ENCODE results near the gene DSN1. TPM values are rescaled to one million over a fixed set of nuclear protein-coding genes. Genes with fewer than 3 reads are reported as not detected.
"Not testable (repeated sequence)": the region's sequence is repeated elsewhere in the genome, so short reads cannot be mapped to it uniquely, and the experiment has no call there.

DSN1 gene
- total RNA-seq, 2 experiments from 2014 or later, result 32.2 to 32.4 TPM

DNA sequence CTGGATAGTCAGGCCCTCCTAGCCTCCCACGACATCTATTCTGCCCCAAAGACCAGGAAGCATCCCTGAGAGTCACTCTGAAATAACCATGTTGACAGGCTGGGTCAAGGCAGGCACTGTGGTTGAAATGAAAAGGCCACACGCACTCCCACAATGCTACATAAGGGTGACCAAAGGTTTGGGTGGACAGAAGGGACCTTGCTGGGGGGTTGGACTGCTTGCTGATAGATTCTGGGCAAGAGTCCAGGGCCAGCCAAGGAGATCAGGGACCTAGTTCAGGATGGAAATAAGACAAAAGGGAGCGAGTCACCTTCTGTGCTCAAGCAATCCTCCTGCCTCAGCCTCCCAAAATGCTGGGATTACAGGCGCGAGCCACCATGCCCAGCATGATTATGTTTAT lies 32.5 kb upstream of the DSN1 start:
- DNase-seq (no peak), ATAC-seq (ENCODE audit: low read depth) (no peak)
- Mint-ChIP-seq H3K27me3 (no peaks in the 10 kb centered on the region), H3K27ac (peak overlapping the region; percentile 46), H3K36me3 (peaks cover 10% of the 10 kb centered on the region), H3K4me1 (peaks cover 5% of the 10 kb centered on the region), H3K9me3 (no peaks in the 10 kb centered on the region), H3K4me3 (no peak overlapping the region)
- POLR2A ChIA-PET, result no interaction called here

- no peak for ATAC-seq (ENCODE audit: low read depth)
- Mint-ChIP-seq H3K9me3 (no peaks in the 10 kb centered on the region), H3K36me3 (peaks cover 11% of the 10 kb centered on the region), H3K4me3 (no peak overlapping the region), H3K27me3 (no peaks in the 10 kb centered on the region), H3K27ac (no peak overlapping the region), H3K4me1 (peaks cover 5% of the 10 kb centered on the region)
- no peak for DNase-seq
- POLR2A ChIA-PET, result no interaction called here
Measured at GRCh38 chr20:36805396-36805795, 31.8 kb upstream of the DSN1 start.

DNA sequence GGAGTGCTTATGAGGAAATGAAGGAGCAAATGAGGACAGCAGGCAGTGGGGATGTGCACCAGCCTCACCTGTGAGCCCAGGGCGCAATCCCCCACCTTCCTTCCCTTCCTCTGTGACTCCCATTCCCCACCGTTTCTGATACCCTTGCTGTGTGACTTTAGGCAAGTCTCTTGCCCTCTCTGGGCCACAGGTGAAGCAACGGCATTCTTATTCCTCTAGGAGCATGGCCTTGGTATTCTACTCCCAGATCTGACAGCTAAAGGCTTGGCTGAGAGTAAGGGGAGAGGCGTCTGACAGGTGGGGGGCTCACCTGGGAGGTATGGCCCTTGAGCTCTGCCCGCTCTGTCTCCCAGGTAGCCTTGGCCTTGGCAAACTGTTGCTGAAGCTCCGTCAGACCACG lies 30.9 kb upstream of the DSN1 start:
- no peaks in the 10 kb centered on the region for H3K9me3 Mint-ChIP-seq
- H3K36me3 Mint-ChIP-seq, result peaks cover 11% of the 10 kb centered on the region
- H3K4me1 Mint-ChIP-seq, result peaks cover 5% of the 10 kb centered on the region
- DNase-seq, result no peak
- POLR2A ChIA-PET, result no interaction called here
- ATAC-seq (ENCODE audit: low read depth), result no peak
- H3K27ac Mint-ChIP-seq, result no peak overlapping the region
- H3K4me3 Mint-ChIP-seq, result no peak overlapping the region
- H3K27me3 Mint-ChIP-seq, result no peaks in the 10 kb centered on the region

DNA sequence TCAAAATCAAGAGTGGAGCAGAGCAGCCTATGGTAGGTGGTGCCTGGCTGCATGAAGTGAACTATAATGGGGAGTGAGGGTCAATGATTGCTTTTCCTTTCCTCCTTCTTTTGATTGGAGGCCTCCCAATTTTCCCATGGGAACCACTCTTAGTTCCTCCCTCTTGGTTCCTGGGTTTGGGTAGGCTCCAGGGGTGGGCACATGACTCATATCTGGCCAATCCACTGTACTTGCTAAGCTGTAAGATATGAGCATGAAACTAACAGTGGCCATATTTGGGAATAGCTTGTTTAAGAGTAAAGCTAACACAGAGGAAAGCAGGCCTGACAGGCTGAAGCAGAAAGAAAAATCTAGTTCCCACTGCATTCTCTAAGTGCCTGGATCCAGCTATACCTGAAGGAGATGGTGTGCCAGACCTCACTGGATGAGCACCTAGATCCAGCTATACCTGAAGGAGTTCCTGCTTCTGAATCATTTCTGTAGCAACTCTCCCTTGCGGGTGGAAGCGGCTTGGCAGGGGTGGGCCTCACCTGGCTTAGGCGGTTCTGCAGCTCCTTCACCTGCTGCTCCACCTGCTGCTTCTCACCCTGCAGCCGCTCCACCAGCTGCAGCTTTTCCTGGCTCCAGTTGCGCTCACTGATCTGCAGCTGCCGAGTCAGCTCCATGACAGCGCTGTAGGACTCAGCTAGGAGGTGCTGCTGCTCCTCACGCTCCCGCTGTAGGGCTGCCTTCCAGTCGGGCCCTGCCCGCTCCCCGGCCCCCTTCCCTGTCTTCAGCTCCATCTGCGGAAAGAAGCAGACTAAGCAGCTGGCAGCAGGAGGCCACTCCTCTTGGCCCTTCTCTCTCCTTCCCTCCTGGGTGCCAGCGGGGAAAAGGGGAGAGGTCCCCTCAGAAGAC lies 29.0 kb upstream of the DSN1 start:
- POLR2A ChIA-PET, result interaction anchor here (0.5 to 1.1 kb wide), 2 partner anchors 9 to 66 kb away, joined by 3 to 5 read pairs; no protein-coding TSS in a partner anchor
- no peak for ATAC-seq (ENCODE audit: low read depth)
- Mint-ChIP-seq H3K36me3 (peaks cover 8% of the 10 kb centered on the region), H3K4me3 (no peak overlapping the region), H3K27ac (no peak overlapping the region), H3K9me3 (no peaks in the 10 kb centered on the region), H3K4me1 (peaks cover 2% of the 10 kb centered on the region), H3K27me3 (no peaks in the 10 kb centered on the region)
- DNase-seq, result no peak

GRCh38 chr20:36800410-36800809 lies 26.8 kb upstream of the DSN1 start:
- H3K4me1 Mint-ChIP-seq, result no peaks in the 10 kb centered on the region
- no peaks in the 10 kb centered on the region for H3K9me3 Mint-ChIP-seq
- no peaks in the 10 kb centered on the region for H3K27me3 Mint-ChIP-seq
- ATAC-seq (ENCODE audit: low read depth), result no peak
- DNase-seq, result no peak
- peaks cover 7% of the 10 kb centered on the region for H3K36me3 Mint-ChIP-seq
- H3K4me3 Mint-ChIP-seq, result no peak overlapping the region
- POLR2A ChIA-PET, result no interaction called here
- no peak overlapping the region for H3K27ac Mint-ChIP-seq

DNA sequence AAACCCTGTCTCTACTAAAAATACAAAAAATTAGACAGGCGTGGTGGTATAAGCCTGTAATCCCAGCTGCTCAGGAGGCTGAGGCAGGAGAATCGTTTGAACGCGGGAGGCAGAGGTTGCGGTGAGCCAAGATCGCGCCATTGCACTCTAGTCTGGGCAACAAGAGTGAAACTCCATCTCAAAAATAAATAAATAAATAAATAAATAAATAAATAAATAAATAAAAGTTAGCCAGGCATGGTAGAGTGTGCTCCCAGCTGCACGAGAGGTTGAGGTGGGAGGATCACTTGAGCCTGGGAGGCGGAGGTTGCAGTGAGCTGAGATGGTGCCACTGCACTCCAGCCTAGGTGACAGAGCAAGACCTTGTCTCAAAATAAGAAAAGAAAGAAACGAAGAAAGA lies 25.8 kb upstream of the DSN1 start:
- POLR2A ChIA-PET, result interaction anchor here (0.5 kb wide), 1 partner anchor 960 kb away, joined by 4 read pairs; no protein-coding TSS in a partner anchor
- DNase-seq; H3K4me1 Mint-ChIP-seq; H3K27ac Mint-ChIP-seq; ATAC-seq (ENCODE audit: low read depth); H3K4me3 Mint-ChIP-seq; H3K9me3 Mint-ChIP-seq; H3K27me3 Mint-ChIP-seq; H3K36me3 Mint-ChIP-seq: not testable (repeated sequence)

DNA sequence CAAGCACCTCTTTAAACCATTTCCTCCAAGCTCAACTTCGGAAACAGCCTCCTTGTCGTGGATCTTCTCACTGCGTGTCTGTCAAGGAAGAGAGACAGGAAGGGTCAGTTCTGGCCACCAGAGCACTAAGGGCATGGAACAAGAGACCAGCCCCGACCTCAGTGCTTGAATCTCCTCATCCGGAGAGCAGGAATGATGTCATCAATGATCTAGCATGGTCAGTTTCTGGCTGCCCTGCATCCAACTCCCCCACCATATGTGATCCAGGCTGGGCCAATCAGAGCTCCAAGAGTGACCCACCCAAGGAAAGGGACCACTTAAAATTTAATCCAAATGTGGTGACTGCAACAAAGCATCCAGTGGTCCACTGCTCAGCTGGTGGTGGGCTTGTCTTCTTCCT lies 23.3 kb upstream of the DSN1 start:
- no peak overlapping the region for H3K4me3 Mint-ChIP-seq
- H3K36me3 Mint-ChIP-seq, result peaks cover 4% of the 10 kb centered on the region
- no peaks in the 10 kb centered on the region for H3K27me3 Mint-ChIP-seq
- H3K4me1 Mint-ChIP-seq, result no peaks in the 10 kb centered on the region
- POLR2A ChIA-PET, result no interaction called here
- H3K9me3 Mint-ChIP-seq, result no peaks in the 10 kb centered on the region
- no peak for ATAC-seq (ENCODE audit: low read depth)
- no peak overlapping the region for H3K27ac Mint-ChIP-seq
- DNase-seq, result no peak

GRCh38 chr20:36796117-36796516 lies 22.6 kb upstream of the DSN1 start:
- POLR2A ChIA-PET, result no interaction called here
- H3K27me3 Mint-ChIP-seq, result no peaks in the 10 kb centered on the region
- no peaks in the 10 kb centered on the region for H3K9me3 Mint-ChIP-seq
- ATAC-seq (ENCODE audit: low read depth) (no peak), DNase-seq (no peak)
- no peak overlapping the region for H3K27ac Mint-ChIP-seq
- no peaks in the 10 kb centered on the region for H3K4me1 Mint-ChIP-seq
- peaks cover 4% of the 10 kb centered on the region for H3K36me3 Mint-ChIP-seq
- H3K4me3 Mint-ChIP-seq, result no peak overlapping the region

DNA sequence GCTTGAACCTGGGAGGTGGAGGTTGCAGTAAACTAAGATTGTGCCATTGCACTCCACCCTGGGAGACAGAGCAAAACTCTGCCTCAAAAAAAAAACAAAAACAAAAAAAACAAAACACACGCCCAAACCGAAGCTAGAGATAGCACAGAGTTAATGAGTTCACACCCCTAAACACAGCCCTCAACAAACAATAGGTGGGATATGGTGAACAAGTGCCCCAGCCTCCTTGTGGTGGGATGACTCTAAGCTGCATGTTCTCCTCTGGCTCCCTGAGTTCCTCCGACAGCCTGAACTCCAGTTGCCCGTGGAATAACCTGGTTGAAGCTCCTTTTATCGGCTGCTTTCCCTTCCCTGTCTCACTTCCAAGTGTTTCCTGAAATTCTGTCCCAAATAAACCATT lies 22.1 kb upstream of the DSN1 start:
- no peak overlapping the region for H3K4me3 Mint-ChIP-seq
- POLR2A ChIA-PET, result no interaction called here
- ATAC-seq (ENCODE audit: low read depth) (no peak), DNase-seq (no peak)
- H3K4me1 Mint-ChIP-seq, result no peaks in the 10 kb centered on the region
- no peaks in the 10 kb centered on the region for H3K9me3 Mint-ChIP-seq
- H3K27me3 Mint-ChIP-seq, result no peaks in the 10 kb centered on the region
- H3K27ac Mint-ChIP-seq, result no peak overlapping the region
- H3K36me3 Mint-ChIP-seq, result peaks cover 2% of the 10 kb centered on the region

DNA sequence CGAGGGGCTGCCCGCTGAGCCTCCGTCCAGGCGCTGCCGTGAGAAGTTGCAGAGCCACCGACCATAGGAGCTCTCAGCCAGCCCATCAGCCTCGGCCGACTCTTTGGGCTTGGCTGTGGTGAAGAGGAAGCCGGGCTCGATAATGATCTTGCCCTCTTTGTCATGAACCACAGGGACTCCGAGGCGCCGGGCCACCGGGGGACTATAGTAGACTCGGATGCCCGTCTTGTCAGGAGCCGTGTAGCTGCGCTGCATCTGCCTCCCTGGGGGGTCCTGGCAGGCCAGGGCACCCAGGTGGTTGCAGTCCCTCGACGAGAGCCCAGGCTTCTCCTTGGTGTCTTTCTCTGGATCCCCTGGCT lies 20.5 kb upstream of the DSN1 start:
- no peaks in the 10 kb centered on the region for H3K27me3 Mint-ChIP-seq
- POLR2A ChIA-PET, result no interaction called here
- ATAC-seq (ENCODE audit: low read depth), result no peak
- no peak overlapping the region for H3K27ac Mint-ChIP-seq
- H3K36me3 Mint-ChIP-seq, result peaks cover 2% of the 10 kb centered on the region
- H3K4me1 Mint-ChIP-seq, result no peaks in the 10 kb centered on the region
- no peaks in the 10 kb centered on the region for H3K9me3 Mint-ChIP-seq
- no peak for DNase-seq
- no peak overlapping the region for H3K4me3 Mint-ChIP-seq

- Mint-ChIP-seq H3K4me3 (no peak overlapping the region), H3K36me3 (peaks cover 2% of the 10 kb centered on the region), H3K4me1 (no peaks in the 10 kb centered on the region), H3K27me3 (no peaks in the 10 kb centered on the region), H3K9me3 (no peaks in the 10 kb centered on the region), H3K27ac (no peak overlapping the region)
- ATAC-seq (ENCODE audit: low read depth) (no peak), DNase-seq (no peak)
- POLR2A ChIA-PET, result no interaction called here
Measured at GRCh38 chr20:36793294-36794115, 19.9 kb upstream of the DSN1 start.

DNA sequence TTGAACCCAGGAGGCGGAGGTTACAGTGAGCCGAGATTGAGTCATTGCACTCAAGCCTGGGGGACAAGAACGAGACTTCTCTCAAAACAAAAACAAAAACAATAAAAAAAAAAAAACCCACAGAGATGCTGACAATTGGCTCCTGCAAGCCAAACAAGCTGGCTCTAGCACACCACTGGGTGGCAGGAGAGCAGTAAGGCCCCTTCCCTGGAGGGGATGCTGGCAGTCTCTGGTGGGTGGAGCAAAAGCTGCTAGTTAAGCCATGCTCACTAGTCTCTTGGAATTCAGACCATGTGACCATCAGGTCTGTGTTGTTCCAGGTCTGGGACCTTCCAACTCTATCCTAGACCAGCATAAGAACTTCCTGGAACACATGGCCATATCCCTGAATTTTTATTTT lies 18.9 kb upstream of the DSN1 start:
- Mint-ChIP-seq H3K27me3 (no peaks in the 10 kb centered on the region), H3K27ac (no peak overlapping the region), H3K9me3 (no peaks in the 10 kb centered on the region), H3K36me3 (peaks cover 2% of the 10 kb centered on the region), H3K4me1 (no peaks in the 10 kb centered on the region), H3K4me3 (no peak overlapping the region)
- POLR2A ChIA-PET, result no interaction called here
- DNase-seq (no peak), ATAC-seq (ENCODE audit: low read depth) (no peak)

GRCh38 chr20:36791862-36792261 lies 18.3 kb upstream of the DSN1 start:
- H3K9me3 Mint-ChIP-seq, result no peaks in the 10 kb centered on the region
- no peak for DNase-seq
- H3K27me3 Mint-ChIP-seq, result no peaks in the 10 kb centered on the region
- H3K4me1 Mint-ChIP-seq, result no peaks in the 10 kb centered on the region
- peaks cover 2% of the 10 kb centered on the region for H3K36me3 Mint-ChIP-seq
- POLR2A ChIA-PET, result no interaction called here
- no peak overlapping the region for H3K27ac Mint-ChIP-seq
- no peak overlapping the region for H3K4me3 Mint-ChIP-seq
- ATAC-seq (ENCODE audit: low read depth), result no peak

DNA sequence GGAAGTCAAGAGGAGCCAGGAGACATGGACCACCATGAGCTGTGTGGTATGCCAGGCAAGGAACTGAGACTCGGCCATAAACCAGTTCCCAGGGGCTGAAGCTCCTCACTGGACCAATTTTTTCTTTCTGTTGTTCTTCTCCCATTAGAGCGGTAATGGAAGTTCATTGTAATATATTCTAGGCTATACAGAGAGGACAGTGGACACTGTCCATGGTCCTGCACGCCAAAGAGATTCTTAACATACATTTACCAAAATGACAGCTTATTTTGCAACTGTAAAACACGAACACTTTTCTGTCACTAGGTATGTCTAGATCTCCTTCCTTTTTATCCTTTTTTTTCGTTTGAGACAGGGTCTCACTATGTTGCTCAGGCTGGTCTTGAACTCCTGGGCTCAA lies 13.1 kb upstream of the DSN1 start:
- Mint-ChIP-seq H3K4me3 (no peak overlapping the region), H3K9me3 (no peaks in the 10 kb centered on the region), H3K27ac (no peak overlapping the region), H3K36me3 (no peaks in the 10 kb centered on the region), H3K4me1 (no peaks in the 10 kb centered on the region), H3K27me3 (no peaks in the 10 kb centered on the region)
- DNase-seq (no peak), ATAC-seq (ENCODE audit: low read depth) (no peak)
- POLR2A ChIA-PET, result interaction anchor here (0.6 kb wide), 1 partner anchor 168 kb away, joined by 3 read pairs; no protein-coding TSS in a partner anchor

Data from activated naive CD8-positive, alpha-beta T cell treated with anti-CD3 and anti-CD28 coated beads, Interleukin-2, amount 10 ng/mL, durations not matched to agents 7 days and 5 days (primary cell).